ENCODE measurements around the gene EBF4.

- TF ChIP-seq EP300 (IDR thresholded peaks at IDR 0.05), result no peak
- TF ChIP-seq POLR2A (IDR thresholded peaks at IDR 0.05), result no peak
Measured at GRCh38 chr20:2706688-2707352, 14.2 kb downstream of the EBF4 start.
